SK-N-SH treated with all-trans-retinoic acid at 6 μM for 48 hours (cell line): ENCODE measurements around the gene FBN3.

Source experiments
- ATAC-seq: fragments of 200-7000 bp; cut with Tn5 transposase; 3 replicates; pipeline ENCODE4 v1.9.1; 2020; ENCODE audit warnings: mild to moderate bottlenecking, moderate library complexity
- ARNTL ChIP-seq: fragments of 450-650 bp; formaldehyde crosslinking; IDR thresholded peaks from 2 replicates; pipeline ENCODE4 v1.5.0; 2020; ENCODE audit warnings: low read depth, mild to moderate bottlenecking, moderate library complexity, borderline replicate concordance
- BACH2 ChIP-seq: fragments of 250-450 bp; sonication (Bioruptor Pico); IDR thresholded peaks from 2 replicates; pipeline ENCODE4 v1.9.0; 2021; ENCODE audit warnings: mild to moderate bottlenecking, borderline replicate concordance
- CREB5 ChIP-seq: fragments of 250-450 bp; sonication (Bioruptor Pico); IDR thresholded peaks from 2 replicates; pipeline ENCODE4 v1.5.1; 2020; ENCODE audit warnings: low read depth, mild to moderate bottlenecking, moderate library complexity
- CSDC2 ChIP-seq: fragments of 250-450 bp; sonication (Bioruptor Pico); IDR thresholded peaks from 2 replicates; pipeline ENCODE4 v1.5.0; 2020; ENCODE audit warnings: mild to moderate bottlenecking, moderate library complexity
- ESRRG ChIP-seq: fragments of 250-450 bp; sonication (Bioruptor Pico); IDR thresholded peaks from 2 replicates; pipeline ENCODE4 v1.6.1; 2021; ENCODE audit warnings: mild to moderate bottlenecking
- ISL1 ChIP-seq: fragments of 250-450 bp; sonication (Bioruptor Pico); IDR thresholded peaks from 2 replicates; pipeline ENCODE4 v2.1.2; 2022; ENCODE audit warnings: mild to moderate bottlenecking, moderate library complexity
- OSR1 ChIP-seq: fragments of 250-450 bp; sonication (Bioruptor Pico); IDR thresholded peaks from 2 replicates; pipeline ENCODE4 v1.8.0; 2022; ENCODE audit warnings: moderate library complexity, mild to moderate bottlenecking, inconsistent platforms
- PATZ1 ChIP-seq: fragments of 250-450 bp; sonication (Bioruptor Pico); IDR thresholded peaks from 2 replicates; pipeline ENCODE4 v1.8.0; 2020; ENCODE audit warnings: mild to moderate bottlenecking, moderate library complexity, borderline replicate concordance
- POU6F1 ChIP-seq: fragments of 250-450 bp; sonication (Bioruptor Pico); IDR thresholded peaks from 2 replicates; pipeline ENCODE4 v1.8.0; 2021; ENCODE audit warnings: low read depth, mild to moderate bottlenecking, moderate library complexity, borderline replicate concordance
- PPARA ChIP-seq: fragments of 250-450 bp; sonication (Bioruptor Pico); IDR thresholded peaks from 2 replicates; pipeline ENCODE4 v1.5.0; 2020; ENCODE audit warnings: mild to moderate bottlenecking, borderline replicate concordance
- RARB ChIP-seq: fragments of 250-450 bp; sonication (Bioruptor Pico); IDR thresholded peaks from 2 replicates; pipeline ENCODE4 v1.8.0; 2021; ENCODE audit warnings: mild to moderate bottlenecking, moderate library complexity
- SNAI2 ChIP-seq: fragments of 250-450 bp; sonication (Bioruptor Pico); IDR thresholded peaks from 2 replicates; pipeline ENCODE4 v1.5.0; 2020; ENCODE audit warnings: mild to moderate bottlenecking, moderate library complexity
- TCF4 ChIP-seq: fragments of 250-450 bp; sonication (Bioruptor Pico); IDR thresholded peaks from 2 replicates; pipeline ENCODE4 v1.8.0; 2021; ENCODE audit warnings: mild to moderate bottlenecking, moderate library complexity, borderline replicate concordance
- TOX ChIP-seq: fragments of 250-450 bp; sonication (Bioruptor Pico); IDR thresholded peaks from 2 replicates; pipeline ENCODE4 v1.8.0; 2021; ENCODE audit warnings: mild to moderate bottlenecking, moderate library complexity, borderline replicate concordance
- TSHZ2 ChIP-seq: fragments of 250-450 bp; sonication (Bioruptor Pico); IDR thresholded peaks from 2 replicates; pipeline ENCODE4 v1.5.0; 2020; ENCODE audit warnings: mild to moderate bottlenecking, moderate library complexity
- ZC3H10 ChIP-seq: fragments of 250-450 bp; sonication (Bioruptor Pico); IDR thresholded peaks from 2 replicates; pipeline ENCODE4 v1.5.1; 2021; ENCODE audit warnings: mild to moderate bottlenecking, moderate library complexity
- ZFP3 ChIP-seq: fragments of 250-450 bp; sonication (Bioruptor Pico); IDR thresholded peaks from 2 replicates; pipeline ENCODE4 v1.5.0; 2020; ENCODE audit warnings: mild to moderate bottlenecking, moderate library complexity
- ZFP30 ChIP-seq: fragments of 450-650 bp; formaldehyde crosslinking; IDR thresholded peaks from 2 replicates; pipeline ENCODE4 v1.5.0; 2022; ENCODE audit warnings: mild to moderate bottlenecking, moderate library complexity
- ZNF565 ChIP-seq: fragments of 450-650 bp; formaldehyde crosslinking; conservative IDR thresholded peaks from 2 replicates; pipeline ENCODE4 v1.5.0; 2020; ENCODE audit warnings: low read depth, mild to moderate bottlenecking, moderate library complexity
- ZNF70 ChIP-seq: fragments of 450-650 bp; formaldehyde crosslinking; IDR thresholded peaks from 2 replicates; pipeline ENCODE4 v1.5.0; 2020; ENCODE audit warnings: mild to moderate bottlenecking, moderate library complexity
- ZNF8 ChIP-seq: fragments of 450-650 bp; formaldehyde crosslinking; IDR thresholded peaks from 2 replicates; pipeline ENCODE4 v1.5.0; 2020; ENCODE audit warnings: mild to moderate bottlenecking, moderate library complexity
- TF ChIP-seq, protein P1 (sequence below): fragments of 250-450 bp; sonication (Bioruptor Pico); IDR thresholded peaks from 2 replicates; pipeline ENCODE4 v1.5.1; 2021; ENCODE audit warnings: mild to moderate bottlenecking, moderate library complexity

Gene FBN3

GRCh38 chr19:8126008-8126407, 23.4 kb downstream of the FBN3 start:
- TF ChIP-seq, protein P1, sequence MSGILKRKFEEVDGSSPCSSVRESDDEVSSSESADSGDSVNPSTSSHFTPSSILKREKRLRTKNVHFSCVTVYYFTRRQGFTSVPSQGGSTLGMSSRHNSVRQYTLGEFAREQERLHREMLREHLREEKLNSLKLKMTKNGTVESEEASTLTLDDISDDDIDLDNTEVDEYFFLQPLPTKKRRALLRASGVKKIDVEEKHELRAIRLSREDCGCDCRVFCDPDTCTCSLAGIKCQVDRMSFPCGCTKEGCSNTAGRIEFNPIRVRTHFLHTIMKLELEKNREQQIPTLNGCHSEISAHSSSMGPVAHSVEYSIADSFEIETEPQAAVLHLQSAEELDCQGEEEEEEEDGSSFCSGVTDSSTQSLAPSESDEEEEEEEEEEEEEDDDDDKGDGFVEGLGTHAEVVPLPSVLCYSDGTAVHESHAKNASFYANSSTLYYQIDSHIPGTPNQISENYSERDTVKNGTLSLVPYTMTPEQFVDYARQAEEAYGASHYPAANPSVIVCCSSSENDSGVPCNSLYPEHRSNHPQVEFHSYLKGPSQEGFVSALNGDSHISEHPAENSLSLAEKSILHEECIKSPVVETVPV (CRISPR knock-in tag), result no peak
- no peak for TF ChIP-seq RARB (CRISPR knock-in tag)
- TF ChIP-seq PATZ1 (CRISPR knock-in tag), result no peak
- TF ChIP-seq ZNF70 (CRISPR knock-in tag), result no peak
- TF ChIP-seq SNAI2, result no peak
- no peak for TF ChIP-seq ESRRG
- TF ChIP-seq TCF4 (CRISPR knock-in tag), result no peak
- no peak for TF ChIP-seq CREB5 (CRISPR knock-in tag)
- TF ChIP-seq ZFP3, result no peak
- TF ChIP-seq, all 23 proteins: peak for 0

GRCh38 chr19:8123683-8124082, 25.7 kb downstream of the FBN3 start:
- TF ChIP-seq ZNF70 (CRISPR knock-in tag) (no peak), CSDC2 (no peak), TCF4 (CRISPR knock-in tag) (no peak), ZFP3 (no peak), POU6F1 (CRISPR knock-in tag) (no peak), TOX (CRISPR knock-in tag) (no peak), BACH2 (CRISPR knock-in tag) (no peak), ZFP30 (no peak), ZC3H10 (CRISPR knock-in tag) (no peak), ZNF8 (no peak)
- TF ChIP-seq, protein P1 (CRISPR knock-in tag), result no peak
- TF ChIP-seq, all 23 proteins: peak for 0
- no peak for ATAC-seq

More at GRCh38 chr19:8126008-8126407, 23.4 kb downstream of the FBN3 start:
- ATAC-seq, result no peak

- TF ChIP-seq ESRRG, result no peak
- no peak for TF ChIP-seq ZFP3
- TF ChIP-seq SNAI2, result no peak
- no peak for TF ChIP-seq CREB5 (CRISPR knock-in tag)
- TF ChIP-seq, protein P1 (CRISPR knock-in tag), result no peak
- no peak for TF ChIP-seq ARNTL (CRISPR knock-in tag)
- no peak for TF ChIP-seq BACH2 (CRISPR knock-in tag)
- TF ChIP-seq ISL1, result no peak
- no peak for TF ChIP-seq RARB (CRISPR knock-in tag)
- TF ChIP-seq CSDC2, result no peak
- no peak for TF ChIP-seq ZNF70 (CRISPR knock-in tag)
- no peak for TF ChIP-seq TSHZ2 (CRISPR knock-in tag)
- no peak for TF ChIP-seq ZNF565 (CRISPR knock-in tag)
- no peak for TF ChIP-seq TCF4 (CRISPR knock-in tag)
- TF ChIP-seq PPARA (CRISPR knock-in tag), result no peak
- no peak for TF ChIP-seq TOX (CRISPR knock-in tag)
- no peak for TF ChIP-seq ZFP30
- TF ChIP-seq OSR1 (CRISPR knock-in tag), result no peak
- TF ChIP-seq, all 23 proteins: peak for 0
- ATAC-seq, result no peak
These were observed 28.5 kb downstream of the FBN3 start for GRCh38 chr19:8120636-8121480.
